A549 (cell line): ENCODE measurements around the gene JARID2. TPM values are rescaled to one million over a fixed set of nuclear protein-coding genes. Genes with fewer than 3 reads are reported as not detected.

ENCODE experiments used
- ATAC-seq, 2 experiments: fragments of 200-7000 bp in 1 of 2; fragments of >200 bp in 1 of 2; cut with Nextera tagmentation in 1 of 2; cut with Tn5 transposase in 1 of 2; 3 replicates each; pipeline versions ENCODE4 v1.8.0 to v1.9.1; 2018 to 2020; ENCODE audit warnings: mild to moderate bottlenecking in 1 of 2, moderate library complexity in 1 of 2
- CTCF ChIA-PET: fragments of 300-600 bp; sonication (Branson Sonifier 250); formaldehyde crosslinking; extraction: SDS; loops from one replicate; lab custom pipeline; 2021; ENCODE audit warnings: antibody characterized with exemption, inconsistent platforms; lab: Yijun Ruan, JAX
- POLR2A ChIA-PET: fragments of 350-600 bp; formaldehyde crosslinking; extraction: SDS; loops from one replicate; lab custom pipeline; 2021; ENCODE audit warnings: antibody characterized with exemption, inconsistent platforms; lab: Yijun Ruan, JAX
- DNase-seq, 2 experiments: peaks; one replicate each; pipeline versions ENCODE4 v3.0.0 to v3.0.0-alpha.2; 2011 to 2016; ENCODE audit warnings: low read depth in 1 of 2, low spot score in 1 of 2
- FAIRE-seq: peaks from 2 replicates; lab custom pipeline; 2011; peaks lifted over from hg19 to GRCh38; lab: Jason Lieb, UNC
- H3K27ac ChIP-seq, 2 experiments: fragments of >200 bp; sonication (Bioruptor Twin); formaldehyde crosslinking; 3 replicates each; pipeline ENCODE4 v1.5.1; 2016 to 2017
- H3K4me1 ChIP-seq: fragments of >200 bp; sonication (Bioruptor Twin); formaldehyde crosslinking; 3 replicates; pipeline ENCODE4 v1.6.1; 2016
- H3K4me2 ChIP-seq: fragments of >200 bp; sonication (Bioruptor Twin); formaldehyde crosslinking; 3 replicates; pipeline ENCODE4 v1.6.1; 2016
- H3K4me3 ChIP-seq: fragments of >200 bp; sonication (Bioruptor Twin); formaldehyde crosslinking; 3 replicates; pipeline ENCODE4 v1.5.1; 2016
- H3K9me3 ChIP-seq: fragments of >200 bp; sonication (Bioruptor Twin); formaldehyde crosslinking; 3 replicates; pipeline ENCODE4 v1.6.1; 2016
- CTCF ChIP-seq: fragments of >200 bp; sonication (Bioruptor Twin); formaldehyde crosslinking; IDR thresholded peaks from 3 replicates; pipeline ENCODE4 v1.5.1; 2016
- EHF ChIP-seq: fragments of 250-450 bp; sonication (Bioruptor Pico); IDR thresholded peaks from 2 replicates; pipeline ENCODE4 v1.5.0; 2020; ENCODE audit warnings: mild to moderate bottlenecking
- EHMT2 ChIP-seq: fragments of 200-600 bp; sonication (generic); IDR thresholded peaks from 2 replicates; pipeline ENCODE4 v1.6.1; 2016; ENCODE audit warnings: antibody characterized with exemption, low read depth, mild to moderate bottlenecking, moderate library complexity
- ELK1 ChIP-seq: fragments of 150-350 bp; IDR thresholded peaks from 2 replicates; pipeline ENCODE4 v1.6.1; 2014; ENCODE audit warnings: low read depth, mild to moderate bottlenecking, low read length
- HDAC2 ChIP-seq: fragments of 200-600 bp; sonication (generic); IDR thresholded peaks from 2 replicates; pipeline ENCODE4 v1.6.1; 2016
- HES2 ChIP-seq: fragments of >200 bp; sonication (Bioruptor Twin); formaldehyde crosslinking; IDR thresholded peaks from 2 replicates; pipeline ENCODE4 v1.6.1; 2016
- HEYL ChIP-seq: fragments of 250-450 bp; sonication (Bioruptor Pico); IDR thresholded peaks from 2 replicates; pipeline ENCODE4 v1.8.0; 2021; ENCODE audit warnings: mild to moderate bottlenecking, moderate library complexity
- HMGXB4 ChIP-seq: fragments of 250-450 bp; sonication (Bioruptor Pico); IDR thresholded peaks from 2 replicates; pipeline ENCODE4 v1.5.0; 2021; ENCODE audit warnings: mild to moderate bottlenecking, moderate library complexity, borderline replicate concordance
- HOXA7 ChIP-seq: fragments of 250-450 bp; sonication (Bioruptor Pico); IDR thresholded peaks from 2 replicates; pipeline ENCODE4 v1.5.0; 2020; ENCODE audit warnings: mild to moderate bottlenecking, moderate library complexity
- HOXB5 ChIP-seq: fragments of 250-450 bp; sonication (Bioruptor Pico); IDR thresholded peaks from 2 replicates; pipeline ENCODE4 v1.5.0; 2020; ENCODE audit warnings: mild to moderate bottlenecking, moderate library complexity
- KDM1A ChIP-seq: fragments of 200-600 bp; sonication (generic); IDR thresholded peaks from 2 replicates; pipeline ENCODE4 v1.6.1; 2016; ENCODE audit warnings: low read depth, mild to moderate bottlenecking
- MAX ChIP-seq: IDR thresholded peaks from 2 replicates; pipeline ENCODE4 v1.6.1; 2012
- NFE2L2 ChIP-seq: fragments of 150-350 bp; conservative IDR thresholded peaks from 2 replicates; pipeline ENCODE4 v1.6.1; 2014; ENCODE audit warnings: low read length
- NPAS2 ChIP-seq: fragments of 250-450 bp; sonication (Bioruptor Pico); IDR thresholded peaks from 2 replicates; pipeline ENCODE4 v1.8.0; 2022; ENCODE audit warnings: mild to moderate bottlenecking, moderate library complexity, borderline replicate concordance
- PHF8 ChIP-seq: fragments of 200-600 bp; sonication (generic); IDR thresholded peaks from 2 replicates; pipeline ENCODE4 v1.6.1; 2016; ENCODE audit warnings: low read depth, mild to moderate bottlenecking, antibody characterized with exemption, moderate library complexity, borderline replicate concordance
- RCOR1 ChIP-seq: fragments of 150-350 bp; IDR thresholded peaks from 2 replicates; pipeline ENCODE4 v1.6.1; 2014; ENCODE audit warnings: antibody characterized with exemption, low read length, low read depth
- REST ChIP-seq: fragments of 200-600 bp; sonication (generic); IDR thresholded peaks from 2 replicates; pipeline ENCODE4 v1.6.1; 2016; ENCODE audit warnings: antibody characterized with exemption, mild to moderate bottlenecking, moderate library complexity
- RFX5 ChIP-seq: fragments of 450-650 bp; IDR thresholded peaks from 2 replicates; pipeline ENCODE4 v1.7.1; 2014; ENCODE audit warnings: antibody characterized with exemption, mild to moderate bottlenecking, moderate library complexity
- SMC3 ChIP-seq: fragments of >200 bp; sonication (Bioruptor Twin); formaldehyde crosslinking; IDR thresholded peaks from 3 replicates; pipeline ENCODE4 v1.6.1; 2018; ENCODE audit warnings: inconsistent platforms
- SREBF2 ChIP-seq: fragments of 450-650 bp; IDR thresholded peaks from 2 replicates; pipeline ENCODE4 v1.6.1; 2014; ENCODE audit warnings: mild to moderate bottlenecking, moderate library complexity
- TFCP2L1 ChIP-seq: fragments of 250-450 bp; sonication (Bioruptor Pico); IDR thresholded peaks from 2 replicates; pipeline ENCODE4 v1.5.0; 2021; ENCODE audit warnings: mild to moderate bottlenecking
- USF2 ChIP-seq: fragments of 450-650 bp; IDR thresholded peaks from 2 replicates; pipeline ENCODE4 v1.6.1; 2014; ENCODE audit warnings: antibody characterized with exemption
- ZC3H11A ChIP-seq: fragments of 450-650 bp; IDR thresholded peaks from 2 replicates; pipeline ENCODE4 v1.6.1; 2014; ENCODE audit warnings: antibody characterized with exemption, mild to moderate bottlenecking
- ZFP36 ChIP-seq: fragments of 450-650 bp; IDR thresholded peaks from 2 replicates; pipeline ENCODE4 v1.6.1; 2014; ENCODE audit warnings: borderline replicate concordance; ENCODE audit not compliant: partially characterized antibody
- ZSCAN20 ChIP-seq: fragments of 250-450 bp; sonication (Bioruptor Pico); IDR thresholded peaks from 2 replicates; pipeline ENCODE4 v1.8.0; 2022; ENCODE audit warnings: mild to moderate bottlenecking, moderate library complexity
- WGBS: methylation state at CpG from one replicate; pipeline ENCODE4 v1.1.6; 2017; ENCODE audit errors: missing lambda C conversion rate; 5-methylcytosine and 5-hydroxymethylcytosine counted together
- polyA plus RNA-seq, 4 experiments: library from polyadenylated mRNA; depleted of rRNA in 3 of 4; stranded (reverse); fragments of >200 nt; fragmentation: RNase III in 1 of 4; extraction: RNeasy Plus Mini Kit Qiagen cat#74134 plus additional on column Dnase treatment in 1 of 4; gene quantifications; 2 replicates in 3 of 4; 3 replicates in 1 of 4; pipeline ENCODE4 v1.2.3, GENCODE V29; 2011 to 2017

The JARID2 gene
- polyA plus RNA-seq, 2 of the 4 experiments (the other 2 are of a cell fraction) = 7.8 to 8.3 TPM

- Histone ChIP-seq H3K4me2 (no peak overlapping the region), H3K9me3 (no peaks in the 10 kb centered on the region), H3K4me1 (peaks cover 19% of the 10 kb centered on the region), H3K27ac (no peak overlapping the region), H3K4me3 (no peak overlapping the region)
- DNase-seq (no peak), ATAC-seq (no peak), FAIRE-seq (no peak)
- ChIA-PET POLR2A (no interaction called here), CTCF (no interaction called here)
- 88% methylated on average over 3 of the region's 3 CpGs for WGBS
- TF ChIP-seq KDM1A (no peak), TFCP2L1 (CRISPR knock-in tag) (no peak), CTCF (no peak), MAX (no peak), HES2 (no peak), EHF (no peak), HOXB5 (CRISPR knock-in tag) (no peak), RCOR1 (no peak), HEYL (CRISPR knock-in tag) (no peak), HOXA7 (CRISPR knock-in tag) (no peak), ZFP36 (no peak), USF2 (no peak), HDAC2 (no peak), ELK1 (no peak), SMC3 (no peak), ZSCAN20 (CRISPR knock-in tag) (no peak)
Measured at GRCh38 chr6:15337582-15337981, 91.7 kb downstream of the JARID2 start.

- no peak for ATAC-seq
- CTCF ChIA-PET = interaction anchor here (1.0 kb wide), 1 partner anchor 10 kb away, joined by 4 read pairs; no protein-coding TSS in a partner anchor
Measured at GRCh38 chr6:15338476-15338875, 92.6 kb downstream of the JARID2 start.

More at GRCh38 chr6:15338476-15338875, 92.6 kb downstream of the JARID2 start:
- Histone ChIP-seq H3K4me2 (no peak overlapping the region), H3K27ac (no peak overlapping the region), H3K4me3 (no peak overlapping the region), H3K4me1 (peaks cover 19% of the 10 kb centered on the region), H3K9me3 (no peaks in the 10 kb centered on the region)
- 92% methylated on average over 1 of the region's 1 CpG for WGBS
- FAIRE-seq (no peak), DNase-seq (no peak)
- no peak for TF ChIP-seq REST
- no peak for TF ChIP-seq PHF8
- TF ChIP-seq NFE2L2 = no peak
- TF ChIP-seq ZFP36 = no peak
- TF ChIP-seq MAX = no peak
- TF ChIP-seq RFX5 = no peak
- no peak for TF ChIP-seq EHMT2
- no peak for TF ChIP-seq ZC3H11A
- no peak for TF ChIP-seq HMGXB4 (CRISPR knock-in tag)
- TF ChIP-seq NPAS2 (CRISPR knock-in tag) = no peak
- TF ChIP-seq TFCP2L1 (CRISPR knock-in tag) = no peak
- TF ChIP-seq SREBF2 = no peak
- POLR2A ChIA-PET = no interaction called here
